ENCODE data around the gene PCBP3. TPM values are rescaled to one million over a fixed set of nuclear protein-coding genes. Genes with fewer than 3 reads are reported as not detected.

PCBP3 gene
- total RNA-seq, 1 donor from 2014 or later: 7.1 TPM

GRCh38 chr21:45909238-45909988, 265.9 kb downstream of the PCBP3 start:
- no peak for DNase-seq (ENCODE audit: low spot score)

- DNase-seq (ENCODE audit: low spot score): no peak
Measured at GRCh38 chr21:45910155-45910547, 266.6 kb downstream of the PCBP3 start.

- no peak for DNase-seq (ENCODE audit: low spot score)
Measured at GRCh38 chr21:45910548-45911221, 267.2 kb downstream of the PCBP3 start.

GRCh38 chr21:45911806-45912325, 268.3 kb downstream of the PCBP3 start:
- DNase-seq (ENCODE audit: low spot score): no peak

- no peak for DNase-seq (ENCODE audit: low spot score)
Measured at GRCh38 chr21:45912611-45913417, 269.3 kb downstream of the PCBP3 start.

- DNase-seq (ENCODE audit: low spot score): no peak
Measured at GRCh38 chr21:45913418-45913765, 269.9 kb downstream of the PCBP3 start.

GRCh38 chr21:45913886-45914285, 270.4 kb downstream of the PCBP3 start:
- no peak for DNase-seq (ENCODE audit: low spot score)

- DNase-seq (ENCODE audit: low spot score): no peak
Measured at GRCh38 chr21:45914321-45914845, 270.9 kb downstream of the PCBP3 start.

GRCh38 chr21:45916011-45916840, 272.7 kb downstream of the PCBP3 start:
- DNase-seq (ENCODE audit: low spot score): no peak

- DNase-seq (ENCODE audit: low spot score): peak; percentile 65
Measured at GRCh38 chr21:45917241-45917640, 273.7 kb downstream of the PCBP3 start.

- no peak for DNase-seq (ENCODE audit: low spot score)
Measured at GRCh38 chr21:45918011-45918410, 274.5 kb downstream of the PCBP3 start.

- DNase-seq (ENCODE audit: low spot score): no peak
Measured at GRCh38 chr21:45918835-45919447, 275.4 kb downstream of the PCBP3 start.

- no peak for DNase-seq (ENCODE audit: low spot score)
Measured at GRCh38 chr21:45919593-45919992, 276.1 kb downstream of the PCBP3 start.

GRCh38 chr21:45920824-45921600, 277.5 kb downstream of the PCBP3 start:
- DNase-seq (ENCODE audit: low spot score): no peak

- DNase-seq (ENCODE audit: low spot score): no peak
Measured at GRCh38 chr21:45921917-45922316, 278.4 kb downstream of the PCBP3 start.

GRCh38 chr21:45922648-45923047, 279.1 kb downstream of the PCBP3 start:
- no peak for DNase-seq (ENCODE audit: low spot score)

- DNase-seq (ENCODE audit: low spot score): peak; percentile 88
Measured at GRCh38 chr21:45923146-45923545, 279.6 kb downstream of the PCBP3 start.

GRCh38 chr21:45926281-45926680, 282.8 kb downstream of the PCBP3 start:
- no peak for DNase-seq (ENCODE audit: low spot score)

- no peak for DNase-seq (ENCODE audit: low spot score)
Measured at GRCh38 chr21:45927032-45927431, 283.5 kb downstream of the PCBP3 start.

Measured in ureter (tissue), 1 donor.